ENCODE results near the gene RENBP. TPM values are rescaled to one million over a fixed set of nuclear protein-coding genes. Genes with fewer than 3 reads are reported as not detected.

The RENBP gene
- total and polyA plus RNA-seq, 7 donors = 0.97 to 4.4 (median 2.9) TPM

DNA sequence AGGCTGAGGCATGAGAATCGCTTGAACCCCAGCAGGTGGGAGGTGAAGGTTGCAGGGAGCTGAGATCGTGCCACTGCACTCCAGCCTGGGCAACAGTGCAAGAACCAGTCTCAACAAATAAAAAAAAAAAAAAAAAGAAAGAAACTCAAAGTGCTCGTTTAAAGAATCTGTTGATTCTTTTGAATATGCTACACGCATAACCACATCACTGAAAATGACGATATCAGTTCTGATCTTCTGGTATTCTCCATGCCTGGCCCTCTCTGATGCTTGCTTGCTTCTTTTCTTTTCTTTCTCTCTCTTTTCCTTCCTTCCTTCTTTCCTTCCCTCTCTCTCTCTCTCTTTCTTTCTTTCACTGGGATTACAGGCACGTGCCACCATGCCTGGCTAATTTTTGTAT, 32.6 kb downstream of the RENBP start:
- Histone ChIP-seq H3K4me3 (no peak overlapping the region), H3K4me1 (no peaks in the 10 kb centered on the region), H3K27me3 (ENCODE audit: insufficient read depth in 3 of 3, low read length in 2 of 3) (peaks cover 0 to 26% (median 1%) of the 10 kb centered on the region in 3 donors), H3K9me3 (no peaks in the 10 kb centered on the region), H3K27ac (no peak overlapping the region), H3K36me3 (ENCODE audit: insufficient read depth in 1 of 2, low read depth in 1 of 2) (no peaks in the 10 kb centered on the region)
- TF ChIP-seq, protein P1, sequence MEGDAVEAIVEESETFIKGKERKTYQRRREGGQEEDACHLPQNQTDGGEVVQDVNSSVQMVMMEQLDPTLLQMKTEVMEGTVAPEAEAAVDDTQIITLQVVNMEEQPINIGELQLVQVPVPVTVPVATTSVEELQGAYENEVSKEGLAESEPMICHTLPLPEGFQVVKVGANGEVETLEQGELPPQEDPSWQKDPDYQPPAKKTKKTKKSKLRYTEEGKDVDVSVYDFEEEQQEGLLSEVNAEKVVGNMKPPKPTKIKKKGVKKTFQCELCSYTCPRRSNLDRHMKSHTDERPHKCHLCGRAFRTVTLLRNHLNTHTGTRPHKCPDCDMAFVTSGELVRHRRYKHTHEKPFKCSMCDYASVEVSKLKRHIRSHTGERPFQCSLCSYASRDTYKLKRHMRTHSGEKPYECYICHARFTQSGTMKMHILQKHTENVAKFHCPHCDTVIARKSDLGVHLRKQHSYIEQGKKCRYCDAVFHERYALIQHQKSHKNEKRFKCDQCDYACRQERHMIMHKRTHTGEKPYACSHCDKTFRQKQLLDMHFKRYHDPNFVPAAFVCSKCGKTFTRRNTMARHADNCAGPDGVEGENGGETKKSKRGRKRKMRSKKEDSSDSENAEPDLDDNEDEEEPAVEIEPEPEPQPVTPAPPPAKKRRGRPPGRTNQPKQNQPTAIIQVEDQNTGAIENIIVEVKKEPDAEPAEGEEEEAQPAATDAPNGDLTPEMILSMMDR (IDR thresholded peaks at IDR 0.05) = no peak
- intact Hi-C loops (cut with DNase I) = no loop called here
- no peak for DNase-seq
- 80 to 89% (median 84%) methylated on average over 6 of the region's 6 CpGs for WGBS, 3 donors
- ATAC-seq = no peak

DNA sequence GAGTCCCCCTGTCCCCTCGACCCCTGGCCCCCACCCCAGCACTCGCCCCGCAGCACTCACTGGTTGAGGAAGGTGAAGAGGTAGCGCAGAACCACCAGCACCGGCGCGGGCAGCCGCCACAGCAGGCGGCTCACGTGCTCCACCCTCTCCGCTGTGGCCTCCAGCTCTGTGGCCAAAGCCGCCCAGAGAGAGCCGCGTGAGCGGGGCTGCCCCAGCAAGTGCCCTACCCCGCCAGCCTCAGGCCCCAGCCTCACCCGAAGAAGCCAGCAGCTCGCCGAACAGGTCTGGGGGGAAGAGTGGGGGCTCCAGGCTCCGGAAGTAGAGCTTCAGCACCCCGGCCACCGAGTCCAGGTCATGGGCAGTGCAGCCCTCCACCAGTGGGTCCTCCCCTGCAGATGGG, 34.0 kb downstream of the RENBP start:
- no peaks in the 10 kb centered on the region for H3K36me3 ChIP-seq (ENCODE audit: insufficient read depth in 1 of 2, low read depth in 1 of 2)
- no peak overlapping the region for H3K4me3 ChIP-seq
- no peaks in the 10 kb centered on the region for H3K9me3 ChIP-seq
- intact Hi-C loops (cut with DNase I) = no loop called here
- DNase-seq (no peak), ATAC-seq (no peak)
- 92 to 99% (median 96%) methylated on average over 13 to 22 of the region's 22 CpGs for WGBS, 3 donors
- H3K27me3 ChIP-seq (ENCODE audit: insufficient read depth in 3 of 3, low read length in 2 of 3) = peaks cover 0 to 39% (median 1%) of the 10 kb centered on the region in 3 donors
- H3K27ac ChIP-seq = no peak overlapping the region
- TF ChIP-seq, protein P1 (IDR thresholded peaks at IDR 0.05) = no peak
- H3K4me1 ChIP-seq = no peaks in the 10 kb centered on the region

DNA sequence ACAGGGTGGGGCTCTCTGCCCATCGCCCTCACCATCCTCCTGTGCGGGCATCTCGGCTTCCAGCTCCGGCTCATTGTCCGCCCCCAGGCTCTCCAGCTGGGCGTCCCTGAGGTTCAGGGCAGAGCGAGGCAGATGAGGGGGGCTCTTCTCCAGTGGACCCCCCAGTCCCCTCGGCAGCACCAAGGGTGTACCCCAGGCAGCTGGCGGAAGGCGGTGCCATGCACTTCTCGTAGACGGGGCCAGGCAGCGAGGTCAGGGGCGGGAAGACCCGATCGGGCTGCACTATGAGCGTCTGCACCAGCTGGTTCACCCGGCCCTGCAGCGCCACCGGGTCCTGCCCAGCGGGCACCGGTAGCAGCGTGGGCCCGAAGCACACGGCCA, 34.5 kb downstream of the RENBP start:
- TF ChIP-seq, protein P1 (IDR thresholded peaks at IDR 0.05) = no peak
- H3K36me3 ChIP-seq (ENCODE audit: insufficient read depth in 1 of 2, low read depth in 1 of 2) = no peaks in the 10 kb centered on the region
- DNase-seq (no peak), ATAC-seq (no peak)
- 93 to 100% (median 93%) methylated on average over 8 to 25 of the region's 25 CpGs for WGBS, 3 donors
- no peak overlapping the region for H3K27ac ChIP-seq
- H3K27me3 ChIP-seq (ENCODE audit: insufficient read depth in 3 of 3, low read length in 2 of 3) = peaks cover 0 to 43% (median 1%) of the 10 kb centered on the region in 3 donors
- intact Hi-C loops (cut with DNase I) = no loop called here
- no peaks in the 10 kb centered on the region for H3K9me3 ChIP-seq
- H3K4me3 ChIP-seq = no peak overlapping the region
- no peaks in the 10 kb centered on the region for H3K4me1 ChIP-seq

DNA sequence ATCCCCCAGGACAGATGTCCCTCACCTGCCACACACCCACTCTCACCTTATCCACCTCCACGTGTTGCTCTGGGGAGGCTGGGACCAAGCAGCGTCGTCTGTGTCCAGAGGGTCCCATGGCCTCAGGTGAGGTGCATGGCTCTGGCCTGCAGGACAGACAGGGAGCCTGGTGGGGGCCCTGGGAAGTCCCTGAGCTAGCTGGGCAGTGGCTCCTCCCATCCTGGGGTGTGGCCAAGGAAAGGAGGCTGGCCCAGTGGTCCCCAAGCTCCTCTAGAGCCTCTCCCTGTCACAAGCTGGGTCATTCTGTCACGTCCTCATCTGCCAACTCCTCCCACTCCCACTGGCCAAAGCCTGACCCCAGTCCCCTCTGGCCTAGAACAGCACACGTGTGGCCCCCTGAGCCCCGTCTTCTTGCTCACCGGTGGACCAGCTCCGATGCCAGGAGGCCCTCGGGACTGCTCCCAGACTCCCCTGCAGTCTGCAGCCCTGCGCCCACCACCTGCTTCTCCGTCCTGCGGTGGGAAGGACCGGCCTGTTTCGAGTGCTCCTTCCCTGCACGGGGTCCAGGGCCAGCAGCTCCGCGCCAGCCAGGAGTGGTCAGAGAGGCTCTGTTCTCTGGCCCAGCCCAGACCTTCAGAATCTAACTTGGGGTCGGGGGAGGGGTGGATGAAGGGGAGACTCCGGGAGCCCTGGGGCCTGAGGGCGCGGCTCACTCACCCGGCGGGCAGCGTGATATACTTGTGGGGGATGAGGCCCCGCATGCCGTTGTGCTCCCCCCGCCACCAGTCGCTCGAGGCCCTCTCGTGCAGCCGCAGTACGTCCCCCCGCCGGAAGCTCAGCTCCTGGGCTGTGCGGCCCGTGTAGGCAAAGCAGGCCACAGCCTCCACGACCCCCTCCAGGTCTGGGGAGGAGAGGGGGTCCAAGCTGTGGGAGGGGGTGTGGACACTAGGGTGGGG, 35.1 kb downstream of the RENBP start:
- no peak for ATAC-seq
- H3K36me3 ChIP-seq (ENCODE audit: insufficient read depth in 1 of 2, low read depth in 1 of 2) = no peaks in the 10 kb centered on the region
- no peak for DNase-seq

More for the DNA sequence above, 35.1 kb downstream of the RENBP start:
- 71 to 83% (median 80%) methylated on average over 17 to 37 of the region's 37 CpGs for WGBS, 3 donors
- Histone ChIP-seq H3K4me3 (no peak overlapping the region), H3K27ac (no peak overlapping the region), H3K9me3 (no peaks in the 10 kb centered on the region), H3K27me3 (ENCODE audit: insufficient read depth in 3 of 3, low read length in 2 of 3) (peaks cover 0 to 50% (median 1%) of the 10 kb centered on the region in 3 donors), H3K4me1 (no peaks in the 10 kb centered on the region)
- intact Hi-C loops (cut with DNase I) = no loop called here
- TF ChIP-seq, protein P1 (IDR thresholded peaks at IDR 0.05) = no peak

Measured in psoas muscle (tissue), 8 donors.